ENCODE data around the gene TPP2. TPM values are rescaled to one million over a fixed set of nuclear protein-coding genes. Genes with fewer than 3 reads are reported as not detected.

TPP2 gene
- total RNA-seq, 4 donors from 2014 or later = 26.2 to 61.0 (median 30.5) TPM

DNA sequence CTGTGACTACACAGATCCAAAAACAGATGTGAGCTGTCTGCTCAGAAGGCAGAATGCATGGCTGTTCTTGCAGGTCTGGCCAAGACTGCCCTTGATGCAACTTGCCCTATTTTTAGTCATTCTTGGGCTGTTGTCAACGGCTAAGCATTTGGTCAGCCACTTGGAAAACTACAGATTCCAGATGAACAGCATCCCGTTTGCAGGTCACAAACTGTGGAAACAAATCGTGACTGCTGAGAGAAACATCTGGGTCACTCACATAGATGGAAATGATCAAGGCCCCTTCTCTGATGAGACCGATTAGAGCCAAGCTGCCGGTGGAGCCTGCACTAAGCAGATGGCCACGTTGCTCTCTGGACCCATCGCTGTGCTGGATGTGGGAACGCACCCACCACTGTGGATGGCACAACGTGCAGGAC lies 113.5 kb downstream of the TPP2 start:
- Histone ChIP-seq H3K9me3 (no peaks in the 10 kb centered on the region), H3K4me3 (no peak overlapping the region), H3K27me3 (no peaks in the 10 kb centered on the region), H3K27ac (no peak overlapping the region), H3K36me3 (no peaks in the 10 kb centered on the region), H3K4me1 (peaks cover 16% of the 10 kb centered on the region)
- TF ChIP-seq EP300 (IDR thresholded peaks at IDR 0.05) (no peak), POLR2AphosphoS5 (IDR thresholded peaks at IDR 0.05) (no peak), POLR2A (IDR thresholded peaks at IDR 0.05) (no peak)
- TF ChIP-seq, protein P1, sequence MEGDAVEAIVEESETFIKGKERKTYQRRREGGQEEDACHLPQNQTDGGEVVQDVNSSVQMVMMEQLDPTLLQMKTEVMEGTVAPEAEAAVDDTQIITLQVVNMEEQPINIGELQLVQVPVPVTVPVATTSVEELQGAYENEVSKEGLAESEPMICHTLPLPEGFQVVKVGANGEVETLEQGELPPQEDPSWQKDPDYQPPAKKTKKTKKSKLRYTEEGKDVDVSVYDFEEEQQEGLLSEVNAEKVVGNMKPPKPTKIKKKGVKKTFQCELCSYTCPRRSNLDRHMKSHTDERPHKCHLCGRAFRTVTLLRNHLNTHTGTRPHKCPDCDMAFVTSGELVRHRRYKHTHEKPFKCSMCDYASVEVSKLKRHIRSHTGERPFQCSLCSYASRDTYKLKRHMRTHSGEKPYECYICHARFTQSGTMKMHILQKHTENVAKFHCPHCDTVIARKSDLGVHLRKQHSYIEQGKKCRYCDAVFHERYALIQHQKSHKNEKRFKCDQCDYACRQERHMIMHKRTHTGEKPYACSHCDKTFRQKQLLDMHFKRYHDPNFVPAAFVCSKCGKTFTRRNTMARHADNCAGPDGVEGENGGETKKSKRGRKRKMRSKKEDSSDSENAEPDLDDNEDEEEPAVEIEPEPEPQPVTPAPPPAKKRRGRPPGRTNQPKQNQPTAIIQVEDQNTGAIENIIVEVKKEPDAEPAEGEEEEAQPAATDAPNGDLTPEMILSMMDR (IDR thresholded peaks at IDR 0.05) = no peak
- DNase-seq (ENCODE audit: low spot score in 2 of 2) = no peak
- WGBS = 65% methylated on average over 8 of the region's 9 CpGs

DNA sequence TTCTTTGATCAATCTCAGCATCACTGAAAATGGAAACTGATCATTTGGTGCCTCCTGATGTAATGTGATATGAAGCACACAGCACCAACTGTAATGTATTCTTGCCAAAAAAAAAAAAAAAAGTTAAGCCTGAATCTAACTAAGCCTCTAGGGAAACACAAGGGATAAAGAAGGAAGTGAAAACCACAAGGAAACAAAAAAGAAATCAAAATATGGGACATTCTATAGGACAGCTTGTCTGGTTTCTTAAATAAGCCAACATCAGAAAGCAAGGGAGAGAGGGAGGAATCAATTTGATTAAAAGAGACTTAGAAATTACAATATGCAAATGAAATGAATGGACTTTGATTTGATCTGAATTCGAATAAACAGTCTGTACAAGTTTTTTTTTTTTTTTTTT lies 118.7 kb downstream of the TPP2 start:
- Histone ChIP-seq H3K9me3 (no peaks in the 10 kb centered on the region), H3K27me3 (no peaks in the 10 kb centered on the region), H3K36me3 (no peaks in the 10 kb centered on the region), H3K4me1 (no peaks in the 10 kb centered on the region), H3K27ac (no peak overlapping the region), H3K4me3 (no peak overlapping the region)
- TF ChIP-seq POLR2AphosphoS5 (IDR thresholded peaks at IDR 0.05) (no peak), EP300 (IDR thresholded peaks at IDR 0.05) (no peak), POLR2A (IDR thresholded peaks at IDR 0.05) (no peak)
- TF ChIP-seq, protein P1 (IDR thresholded peaks at IDR 0.05) = no peak
- 55% methylated on average over 1 of the region's 1 CpG for WGBS
- DNase-seq (ENCODE audit: low spot score in 2 of 2) = no peak

DNA sequence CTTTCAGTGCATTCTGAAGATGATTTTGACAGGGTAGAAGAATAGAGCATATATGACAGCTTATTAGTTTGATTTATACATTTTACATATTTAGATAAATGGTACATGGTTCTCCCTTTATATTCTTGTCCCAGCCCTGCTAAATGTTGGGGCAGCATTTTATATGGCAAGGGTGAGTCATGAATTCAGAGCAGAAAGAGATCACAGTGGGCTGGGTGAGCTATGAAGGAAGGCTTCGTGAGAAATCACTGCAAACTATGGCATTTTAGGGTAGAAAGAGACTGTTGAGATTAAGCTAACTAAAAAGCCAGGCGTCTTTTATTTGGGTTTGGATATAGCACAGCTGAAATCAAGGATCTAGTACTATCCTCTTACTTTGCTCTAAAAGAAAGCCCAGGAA lies 122.0 kb downstream of the TPP2 start:
- no peaks in the 10 kb centered on the region for H3K27me3 ChIP-seq
- DNase-seq (ENCODE audit: low spot score in 2 of 2) = no peak
- H3K27ac ChIP-seq = no peak overlapping the region
- no peaks in the 10 kb centered on the region for H3K4me1 ChIP-seq
- 69% methylated on average over 2 of the region's 2 CpGs for WGBS
- H3K4me3 ChIP-seq = no peak overlapping the region
- no peaks in the 10 kb centered on the region for H3K36me3 ChIP-seq
- TF ChIP-seq, protein P1 (IDR thresholded peaks at IDR 0.05) = no peak
- TF ChIP-seq POLR2A (IDR thresholded peaks at IDR 0.05) (no peak), POLR2AphosphoS5 (IDR thresholded peaks at IDR 0.05) (no peak), EP300 (IDR thresholded peaks at IDR 0.05) (no peak)
- H3K9me3 ChIP-seq = no peaks in the 10 kb centered on the region

DNA sequence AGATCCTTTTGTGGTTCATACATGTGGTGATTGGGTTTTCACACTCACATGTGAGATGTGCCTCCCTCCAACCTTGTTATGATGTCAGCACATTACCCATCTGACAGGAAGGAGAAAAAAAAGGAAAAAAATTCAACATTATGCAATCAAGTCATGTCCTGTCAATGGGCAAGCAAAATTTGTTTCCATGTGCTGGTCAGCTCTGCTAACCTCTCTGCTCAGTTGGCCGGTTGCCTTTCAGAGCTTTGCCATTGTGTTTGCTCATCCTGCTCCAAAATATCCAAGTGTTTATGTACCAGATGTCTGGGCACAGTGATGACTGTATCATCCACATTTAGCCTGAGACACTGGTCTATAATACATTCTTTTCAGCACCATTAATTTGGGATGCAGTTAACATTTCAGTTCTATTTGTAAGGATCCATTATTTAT lies 125.0 kb downstream of the TPP2 start:
- no peak for DNase-seq (ENCODE audit: low spot score in 2 of 2)
- no peaks in the 10 kb centered on the region for H3K27me3 ChIP-seq
- H3K36me3 ChIP-seq = no peaks in the 10 kb centered on the region
- no peak overlapping the region for H3K27ac ChIP-seq
- WGBS = 45% methylated on average over 1 of the region's 1 CpG
- no peak overlapping the region for H3K4me3 ChIP-seq
- no peaks in the 10 kb centered on the region for H3K4me1 ChIP-seq
- TF ChIP-seq, protein P1 (IDR thresholded peaks at IDR 0.05) = no peak
- TF ChIP-seq POLR2AphosphoS5 (IDR thresholded peaks at IDR 0.05) (no peak), POLR2A (IDR thresholded peaks at IDR 0.05) (no peak), EP300 (IDR thresholded peaks at IDR 0.05) (no peak)
- H3K9me3 ChIP-seq = no peaks in the 10 kb centered on the region

DNA sequence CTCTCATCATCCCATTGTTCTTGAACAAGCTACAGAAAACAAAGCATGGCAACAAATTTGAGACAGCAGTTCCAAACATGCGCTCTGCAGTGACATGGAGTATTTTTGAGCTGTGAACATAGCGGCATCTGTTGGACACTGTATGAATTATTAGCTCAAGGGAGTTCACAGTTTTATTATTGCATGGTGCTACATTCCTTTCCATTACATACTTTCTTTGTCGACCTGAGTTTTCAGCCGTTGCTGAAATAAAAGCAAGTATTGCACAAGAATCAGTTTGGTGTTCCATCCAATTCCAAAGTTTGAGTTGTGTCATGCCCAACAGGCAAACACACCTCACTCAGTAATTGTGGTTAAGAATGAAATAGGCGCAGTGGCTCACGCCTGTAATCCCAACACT lies 128.1 kb downstream of the TPP2 start:
- Histone ChIP-seq H3K27me3 (no peaks in the 10 kb centered on the region), H3K4me1 (no peaks in the 10 kb centered on the region), H3K36me3 (no peaks in the 10 kb centered on the region), H3K27ac (no peak overlapping the region), H3K4me3 (no peak overlapping the region), H3K9me3 (no peaks in the 10 kb centered on the region)
- WGBS = 31% methylated on average over 6 of the region's 6 CpGs
- no peak for DNase-seq (ENCODE audit: low spot score in 2 of 2)
- no peak for TF ChIP-seq POLR2A (IDR thresholded peaks at IDR 0.05)
- no peak for TF ChIP-seq POLR2AphosphoS5 (IDR thresholded peaks at IDR 0.05)
- TF ChIP-seq, protein P1 (IDR thresholded peaks at IDR 0.05) = peak; percentile 32 to 33

Measured in suprapubic skin (tissue), 4 donors.